ENCODE data around the gene PGC. TPM values are rescaled to one million over a fixed set of nuclear protein-coding genes. Genes with fewer than 3 reads are reported as not detected.

Gene PGC
- total RNA-seq, 1 experiment from 2014 or later, result 0.63 TPM

- no peaks in the 10 kb centered on the region for H3K9me3 Mint-ChIP-seq
- no peak overlapping the region for H3K27ac Mint-ChIP-seq
- H3K4me3 Mint-ChIP-seq, result no peak overlapping the region
- no peak for ATAC-seq
- CTCF ChIA-PET, result interaction anchor here (0.9 to 2.7 kb wide), 4 partner anchors 8 to 31 kb away, joined by 3 to 16 read pairs (median 4); partner anchors contain the start of genes FRS3 and TFEB
- TF ChIP-seq, protein P1, sequence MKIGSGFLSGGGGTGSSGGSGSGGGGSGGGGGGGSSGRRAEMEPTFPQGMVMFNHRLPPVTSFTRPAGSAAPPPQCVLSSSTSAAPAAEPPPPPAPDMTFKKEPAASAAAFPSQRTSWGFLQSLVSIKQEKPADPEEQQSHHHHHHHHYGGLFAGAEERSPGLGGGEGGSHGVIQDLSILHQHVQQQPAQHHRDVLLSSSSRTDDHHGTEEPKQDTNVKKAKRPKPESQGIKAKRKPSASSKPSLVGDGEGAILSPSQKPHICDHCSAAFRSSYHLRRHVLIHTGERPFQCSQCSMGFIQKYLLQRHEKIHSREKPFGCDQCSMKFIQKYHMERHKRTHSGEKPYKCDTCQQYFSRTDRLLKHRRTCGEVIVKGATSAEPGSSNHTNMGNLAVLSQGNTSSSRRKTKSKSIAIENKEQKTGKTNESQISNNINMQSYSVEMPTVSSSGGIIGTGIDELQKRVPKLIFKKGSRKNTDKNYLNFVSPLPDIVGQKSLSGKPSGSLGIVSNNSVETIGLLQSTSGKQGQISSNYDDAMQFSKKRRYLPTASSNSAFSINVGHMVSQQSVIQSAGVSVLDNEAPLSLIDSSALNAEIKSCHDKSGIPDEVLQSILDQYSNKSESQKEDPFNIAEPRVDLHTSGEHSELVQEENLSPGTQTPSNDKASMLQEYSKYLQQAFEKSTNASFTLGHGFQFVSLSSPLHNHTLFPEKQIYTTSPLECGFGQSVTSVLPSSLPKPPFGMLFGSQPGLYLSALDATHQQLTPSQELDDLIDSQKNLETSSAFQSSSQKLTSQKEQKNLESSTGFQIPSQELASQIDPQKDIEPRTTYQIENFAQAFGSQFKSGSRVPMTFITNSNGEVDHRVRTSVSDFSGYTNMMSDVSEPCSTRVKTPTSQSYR (CRISPR knock-in tag; IDR thresholded peaks at IDR 0.05), result no peak
- no peak for TF ChIP-seq ZBTB21 (CRISPR knock-in tag; IDR thresholded peaks at IDR 0.05; ENCODE audit: borderline replicate concordance)
- TF ChIP-seq, protein P2, sequence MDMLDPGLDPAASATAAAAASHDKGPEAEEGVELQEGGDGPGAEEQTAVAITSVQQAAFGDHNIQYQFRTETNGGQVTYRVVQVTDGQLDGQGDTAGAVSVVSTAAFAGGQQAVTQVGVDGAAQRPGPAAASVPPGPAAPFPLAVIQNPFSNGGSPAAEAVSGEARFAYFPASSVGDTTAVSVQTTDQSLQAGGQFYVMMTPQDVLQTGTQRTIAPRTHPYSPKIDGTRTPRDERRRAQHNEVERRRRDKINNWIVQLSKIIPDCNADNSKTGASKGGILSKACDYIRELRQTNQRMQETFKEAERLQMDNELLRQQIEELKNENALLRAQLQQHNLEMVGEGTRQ (CRISPR knock-in tag; IDR thresholded peaks at IDR 0.05), result no peak
- TF ChIP-seq NR3C1 (CRISPR knock-in tag; conservative IDR thresholded peaks at IDR 0.05; ENCODE audit: low read depth), result no peak
- no peak for TF ChIP-seq ZNF423 (CRISPR knock-in tag; IDR thresholded peaks at IDR 0.05)
- no peak for TF ChIP-seq ATF1 (CRISPR knock-in tag; IDR thresholded peaks at IDR 0.05)
- TF ChIP-seq, protein P3, sequence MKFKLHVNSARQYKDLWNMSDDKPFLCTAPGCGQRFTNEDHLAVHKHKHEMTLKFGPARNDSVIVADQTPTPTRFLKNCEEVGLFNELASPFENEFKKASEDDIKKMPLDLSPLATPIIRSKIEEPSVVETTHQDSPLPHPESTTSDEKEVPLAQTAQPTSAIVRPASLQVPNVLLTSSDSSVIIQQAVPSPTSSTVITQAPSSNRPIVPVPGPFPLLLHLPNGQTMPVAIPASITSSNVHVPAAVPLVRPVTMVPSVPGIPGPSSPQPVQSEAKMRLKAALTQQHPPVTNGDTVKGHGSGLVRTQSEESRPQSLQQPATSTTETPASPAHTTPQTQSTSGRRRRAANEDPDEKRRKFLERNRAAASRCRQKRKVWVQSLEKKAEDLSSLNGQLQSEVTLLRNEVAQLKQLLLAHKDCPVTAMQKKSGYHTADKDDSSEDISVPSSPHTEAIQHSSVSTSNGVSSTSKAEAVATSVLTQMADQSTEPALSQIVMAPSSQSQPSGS (CRISPR knock-in tag; IDR thresholded peaks at IDR 0.05; ENCODE audit: borderline replicate concordance, low read depth), result no peak
- no peak for TF ChIP-seq ATF6 (CRISPR knock-in tag; IDR thresholded peaks at IDR 0.05)
- no peaks in the 10 kb centered on the region for H3K4me1 Mint-ChIP-seq
- peaks cover under 1% of the 10 kb centered on the region; the same call in 1 of the 2 replicates for H3K27me3 Mint-ChIP-seq (ENCODE audit: low read depth)
- no peaks in the 10 kb centered on the region for H3K36me3 Mint-ChIP-seq
- DNase-seq (ENCODE audit: low spot score), result no peak
- POLR2A ChIA-PET, result interaction anchor here (0.7 kb wide), 1 partner anchor 20 kb away, joined by 4 read pairs; no protein-coding TSS in a partner anchor
Observed at GRCh38 chr6:41748102-41748477, 893 bp upstream of the PGC start.

DNA sequence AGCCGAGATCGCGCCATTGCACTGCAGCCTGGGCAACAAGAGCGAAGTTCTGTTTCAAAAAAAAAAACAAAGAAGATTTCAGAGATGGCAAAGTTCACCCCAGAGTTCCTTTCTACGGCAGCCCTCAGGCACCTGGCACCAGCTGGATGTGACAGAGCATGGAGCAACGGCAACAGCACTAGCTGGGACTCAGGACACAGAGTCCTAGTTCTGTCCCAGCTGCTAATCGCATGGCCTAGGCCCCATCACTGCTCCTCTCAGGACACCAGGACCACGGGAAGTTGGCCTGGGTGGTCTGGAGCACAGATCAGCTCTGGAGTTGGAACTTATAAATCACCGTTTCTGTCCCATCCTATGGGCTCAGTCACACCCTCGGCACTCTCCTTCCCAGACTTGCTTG is 1.1 kb downstream of the PGC start:
- POLR2A ChIA-PET, result no interaction called here
- Mint-ChIP-seq H3K4me1 (no peaks in the 10 kb centered on the region), H3K36me3 (no peaks in the 10 kb centered on the region), H3K9me3 (no peaks in the 10 kb centered on the region), H3K27me3 (ENCODE audit: low read depth) (no peaks in the 10 kb centered on the region; the same call in 1 of the 2 replicates), H3K27ac (no peak overlapping the region), H3K4me3 (no peak overlapping the region)
- ATAC-seq (no peak), DNase-seq (ENCODE audit: low spot score) (no peak)
- TF ChIP-seq, protein P4, sequence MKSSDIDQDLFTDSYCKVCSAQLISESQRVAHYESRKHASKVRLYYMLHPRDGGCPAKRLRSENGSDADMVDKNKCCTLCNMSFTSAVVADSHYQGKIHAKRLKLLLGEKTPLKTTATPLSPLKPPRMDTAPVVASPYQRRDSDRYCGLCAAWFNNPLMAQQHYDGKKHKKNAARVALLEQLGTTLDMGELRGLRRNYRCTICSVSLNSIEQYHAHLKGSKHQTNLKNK (CRISPR knock-in tag; IDR thresholded peaks at IDR 0.05), result no peak
- TF ChIP-seq AR (CRISPR knock-in tag; IDR thresholded peaks at IDR 0.05) (no peak), GRHL2 (CRISPR knock-in tag; IDR thresholded peaks at IDR 0.05; ENCODE audit: insufficient replicate concordance, severe bottlenecking) (no peak), TEAD4 (CRISPR knock-in tag; IDR thresholded peaks at IDR 0.05) (no peak), CBFB (CRISPR knock-in tag; IDR thresholded peaks at IDR 0.05; ENCODE audit: low read depth) (no peak), RELA (CRISPR knock-in tag; IDR thresholded peaks at IDR 0.05; ENCODE audit: borderline replicate concordance) (no peak), CREM (CRISPR knock-in tag; IDR thresholded peaks at IDR 0.05) (no peak), ZBTB43 (CRISPR knock-in tag; IDR thresholded peaks at IDR 0.05) (no peak), ELF4 (CRISPR knock-in tag; IDR thresholded peaks at IDR 0.05; ENCODE audit: low read depth) (no peak), SOX15 (CRISPR knock-in tag; IDR thresholded peaks at IDR 0.05) (no peak)
- TF ChIP-seq, protein P3 (CRISPR knock-in tag; IDR thresholded peaks at IDR 0.05; ENCODE audit: borderline replicate concordance, low read depth), result no peak
- CTCF ChIA-PET, result interaction anchor here (1.0 to 1.9 kb wide), 3 partner anchors 12 to 41 kb away, joined by 3 to 5 read pairs (median 5); no protein-coding TSS in a partner anchor
